ENCODE data around the gene GNG5. TPM values are rescaled to one million over a fixed set of nuclear protein-coding genes. Genes with fewer than 3 reads are reported as not detected.
"Not testable (repeated sequence)": the region's sequence is repeated elsewhere in the genome, so short reads cannot be mapped to it uniquely, and the experiment has no call there.

GNG5 gene
- total and polyA plus RNA-seq, 2 experiments from 2014 or later, result 131 to 573 TPM

GRCh38 chr1:84462118-84462517 lies 44.3 kb downstream of the GNG5 start:
- DNase-seq (ENCODE audit: low spot score), result no peak
- no peaks in the 10 kb centered on the region for H3K4me1 ChIP-seq (ENCODE audit: insufficient read depth)
- no peak overlapping the region for H3K4me2 ChIP-seq
- H3K9me3 ChIP-seq (ENCODE audit: low read depth), result no peaks in the 10 kb centered on the region
- TF ChIP-seq EZH2phosphoT487 (IDR thresholded peaks at IDR 0.05; ENCODE audit: low read depth, severe bottlenecking, unreplicated experiment) (no peak), CTCF (IDR thresholded peaks at IDR 0.05; ENCODE audit: poor library complexity) (no peak), EZH2 (IDR thresholded peaks at IDR 0.05; ENCODE audit: borderline replicate concordance) (no peak)
- peaks cover 24% of the 10 kb centered on the region for H3K27me3 ChIP-seq
- no peaks in the 10 kb centered on the region for H3K9me2 ChIP-seq (replicated peaks; ENCODE audit: insufficient read depth)
- no peak overlapping the region for H3K4me3 ChIP-seq
- H3K27ac ChIP-seq, result no peak overlapping the region
- H2AFZ ChIP-seq, result no peak overlapping the region
- 75% methylated on average over 1 of the region's 1 CpG for WGBS (ENCODE audit: low lambda C conversion rate, missing lambda C conversion rate)
- no peaks in the 10 kb centered on the region for H4K20me1 ChIP-seq (ENCODE audit: insufficient read depth, poor library complexity, severe bottlenecking)
- H3K36me3 ChIP-seq (replicated peaks; ENCODE audit: insufficient read depth, low read depth), result no peaks in the 10 kb centered on the region
- H3K79me2 ChIP-seq, result no peaks in the 10 kb centered on the region

- TF ChIP-seq EZH2 (IDR thresholded peaks at IDR 0.05; ENCODE audit: borderline replicate concordance), result no peak
- no peak for TF ChIP-seq CTCF (IDR thresholded peaks at IDR 0.05; ENCODE audit: poor library complexity)
- TF ChIP-seq EZH2phosphoT487 (IDR thresholded peaks at IDR 0.05; ENCODE audit: low read depth, severe bottlenecking, unreplicated experiment), result no peak
- H3K4me2 ChIP-seq, result no peak overlapping the region
- no peaks in the 10 kb centered on the region for H3K36me3 ChIP-seq (replicated peaks; ENCODE audit: insufficient read depth, low read depth)
- no peak overlapping the region for H3K4me3 ChIP-seq
- no peaks in the 10 kb centered on the region for H3K9me2 ChIP-seq (replicated peaks; ENCODE audit: insufficient read depth)
- no peak for DNase-seq (ENCODE audit: low spot score)
- no peak overlapping the region for H2AFZ ChIP-seq
- H3K9me3 ChIP-seq (ENCODE audit: low read depth), result no peaks in the 10 kb centered on the region
- H3K79me2 ChIP-seq, result no peaks in the 10 kb centered on the region
- WGBS (ENCODE audit: low lambda C conversion rate, missing lambda C conversion rate), result 62% methylated on average over 3 of the region's 3 CpGs
- H3K4me1 ChIP-seq (ENCODE audit: insufficient read depth), result no peaks in the 10 kb centered on the region
- no peaks in the 10 kb centered on the region for H4K20me1 ChIP-seq (ENCODE audit: insufficient read depth, poor library complexity, severe bottlenecking)
- no peak overlapping the region for H3K27ac ChIP-seq
- H3K27me3 ChIP-seq, result peaks cover 6% of the 10 kb centered on the region
Measured at GRCh38 chr1:84452436-84452835, 53.9 kb downstream of the GNG5 start.

GRCh38 chr1:84450910-84451309 lies 55.5 kb downstream of the GNG5 start:
- H3K79me2 ChIP-seq, result no peaks in the 10 kb centered on the region
- 81% methylated on average over 2 of the region's 2 CpGs for WGBS (ENCODE audit: low lambda C conversion rate, missing lambda C conversion rate)

GRCh38 chr1:84448704-84449103 lies 57.7 kb downstream of the GNG5 start:
- not testable (repeated sequence) for H2AFZ ChIP-seq; H3K4me3 ChIP-seq; H4K20me1 ChIP-seq (ENCODE audit: insufficient read depth, poor library complexity, severe bottlenecking); H3K4me1 ChIP-seq (ENCODE audit: insufficient read depth); H3K36me3 ChIP-seq (replicated peaks; ENCODE audit: insufficient read depth, low read depth); H3K27me3 ChIP-seq; H3K9me3 ChIP-seq (ENCODE audit: low read depth); H3K4me2 ChIP-seq; DNase-seq (ENCODE audit: low spot score); H3K27ac ChIP-seq; H3K9me2 ChIP-seq (replicated peaks; ENCODE audit: insufficient read depth); H3K79me2 ChIP-seq
- 93% methylated on average over 3 of the region's 3 CpGs for WGBS (ENCODE audit: low lambda C conversion rate, missing lambda C conversion rate)

More at GRCh38 chr1:84450910-84451309, 55.5 kb downstream of the GNG5 start:
- no peak overlapping the region for H3K4me3 ChIP-seq
- no peaks in the 10 kb centered on the region for H4K20me1 ChIP-seq (ENCODE audit: insufficient read depth, poor library complexity, severe bottlenecking)
- no peak overlapping the region for H2AFZ ChIP-seq
- H3K36me3 ChIP-seq (replicated peaks; ENCODE audit: insufficient read depth, low read depth), result no peaks in the 10 kb centered on the region
- no peak overlapping the region for H3K4me2 ChIP-seq
- H3K9me3 ChIP-seq (ENCODE audit: low read depth), result no peaks in the 10 kb centered on the region
- H3K27ac ChIP-seq, result no peak overlapping the region
- H3K27me3 ChIP-seq, result no peaks in the 10 kb centered on the region
- no peak for DNase-seq (ENCODE audit: low spot score)
- TF ChIP-seq CTCF (IDR thresholded peaks at IDR 0.05; ENCODE audit: poor library complexity), result no peak
- TF ChIP-seq EZH2phosphoT487 (IDR thresholded peaks at IDR 0.05; ENCODE audit: low read depth, severe bottlenecking, unreplicated experiment), result no peak
- TF ChIP-seq EZH2 (IDR thresholded peaks at IDR 0.05; ENCODE audit: borderline replicate concordance), result no peak
- H3K4me1 ChIP-seq (ENCODE audit: insufficient read depth), result no peaks in the 10 kb centered on the region
- H3K9me2 ChIP-seq (replicated peaks; ENCODE audit: insufficient read depth), result no peaks in the 10 kb centered on the region

Other genes with a start within 250 kb of the GNG5 start
- 1.3 and 2.4 TPM in 2 replicates for gene SAMD13, start 204.9 kb downstream of the GNG5 start, total RNA-seq
- gene SAMD13, start 204.9 kb downstream of the GNG5 start, polyA plus RNA-seq, result 0.88 and 2.6 TPM in 2 replicates
- 0.68 TPM in 1 of 2 replicates, not detected in the other for gene DNASE2B, start 108.1 kb downstream of the GNG5 start, total RNA-seq
- gene DNASE2B, start 108.1 kb downstream of the GNG5 start, polyA plus RNA-seq, result 0.32 TPM in 1 of 2 replicates, not detected in the other
- 31.7 and 35.3 TPM in 2 replicates for gene RPF1, start 27.3 kb downstream of the GNG5 start, total RNA-seq
- gene RPF1, start 27.3 kb downstream of the GNG5 start, polyA plus RNA-seq, result 29.6 and 31.5 TPM in 2 replicates
- 0.90 and 2.6 TPM in 2 replicates for gene SPATA1, start 195 bp downstream of the GNG5 start, total RNA-seq
- gene SPATA1, start 195 bp downstream of the GNG5 start, polyA plus RNA-seq, result 0.70 and 1.4 TPM in 2 replicates
- gene CTBS, start 67.9 kb upstream of the GNG5 start, total RNA-seq, result 20.3 and 25.4 TPM in 2 replicates
- 33.6 and 38.3 TPM in 2 replicates for gene CTBS, start 67.9 kb upstream of the GNG5 start, polyA plus RNA-seq
- 38.0 and 39.9 TPM in 2 replicates for gene SSX2IP, start 183.9 kb upstream of the GNG5 start, total RNA-seq
- 17.1 and 26.5 TPM in 2 replicates for gene SSX2IP, start 183.9 kb upstream of the GNG5 start, polyA plus RNA-seq

Measured in hepatocyte (in vitro differentiated cells).